GM23338 (cell line): Measurements from ENCODE around the gene FAF2. TPM values are rescaled to one million over a fixed set of nuclear protein-coding genes. Genes with fewer than 3 reads are reported as not detected.

Source experiments
- ATAC-seq: fragments of 200-7000 bp; cut with Tn5 transposase; 3 replicates; pipeline ENCODE4 v1.9.1; 2020
- DNase-seq: peaks from one replicate; pipeline ENCODE4 v3.0.0-alpha.2; 2015; ENCODE audit warnings: low spot score
- H2AFZ ChIP-seq: fragments of 200-600 bp; sonication (generic); 2 replicates; pipeline ENCODE4 v1.8.0; 2016; ENCODE audit warnings: antibody characterized with exemption, mild to moderate bottlenecking, moderate library complexity
- H3F3A ChIP-seq: fragments of 200-600 bp; sonication (generic); replicated peaks from 2 replicates; pipeline ENCODE4 v1.8.0; 2017; ENCODE audit warnings: antibody characterized with exemption, mixed run types, low read depth
- H3K27ac ChIP-seq: fragments of 200-600 bp; sonication (generic); 2 replicates; pipeline ENCODE4 v1.6.1; 2016; ENCODE audit warnings: low read depth
- H3K27me3 ChIP-seq: fragments of 200-600 bp; sonication (generic); 2 replicates; pipeline ENCODE4 v1.8.0; 2016; ENCODE audit warnings: mild to moderate bottlenecking, mixed run types, moderate library complexity; ENCODE audit not compliant: insufficient read depth
- H3K36me3 ChIP-seq: fragments of 200-600 bp; sonication (generic); 2 replicates; pipeline ENCODE4 v1.8.0; 2016; ENCODE audit warnings: mild to moderate bottlenecking; ENCODE audit not compliant: insufficient read depth
- H3K4me1 ChIP-seq: fragments of 200-600 bp; sonication (generic); 2 replicates; pipeline ENCODE4 v1.8.0; 2016; ENCODE audit warnings: mild to moderate bottlenecking, moderate library complexity; ENCODE audit not compliant: insufficient read depth
- H3K4me2 ChIP-seq: fragments of 200-600 bp; sonication (generic); 2 replicates; pipeline ENCODE4 v1.7.1; 2017; ENCODE audit warnings: mixed run types
- H3K4me3 ChIP-seq: fragments of 200-600 bp; sonication (generic); 2 replicates; pipeline ENCODE4 v1.6.1; 2016; ENCODE audit warnings: mixed run types
- H3K79me2 ChIP-seq: fragments of 200-600 bp; sonication (generic); replicated peaks from 2 replicates; pipeline ENCODE4 v1.8.0; 2017; ENCODE audit warnings: mild to moderate bottlenecking; ENCODE audit not compliant: insufficient read depth
- H3K9me2 ChIP-seq: fragments of 200-600 bp; sonication (generic); 2 replicates; pipeline ENCODE4 v1.8.0; 2017; ENCODE audit not compliant: insufficient read depth
- H4K20me1 ChIP-seq: fragments of 200-600 bp; sonication (generic); replicated peaks from 2 replicates; pipeline ENCODE4 v1.8.0; 2017; ENCODE audit warnings: mild to moderate bottlenecking; ENCODE audit not compliant: insufficient read depth
- H3K27ac Mint-ChIP-seq: 2 replicates; pipeline ENCODE4 v1.8.0; 2020; ENCODE audit warnings: inconsistent platforms, mild to moderate bottlenecking, moderate library complexity, mixed read lengths
- H3K27me3 Mint-ChIP-seq: 3 replicates; pipeline ENCODE4 v1.8.0; 2022; ENCODE audit warnings: low read depth, mild to moderate bottlenecking, moderate library complexity, mixed read lengths, inconsistent platforms; ENCODE audit not compliant: insufficient read depth, poor library complexity
- H3K36me3 Mint-ChIP-seq: 3 replicates; pipeline ENCODE4 v1.8.0; 2021; ENCODE audit warnings: low read depth, mild to moderate bottlenecking, inconsistent platforms, moderate library complexity, mixed read lengths
- H3K4me1 Mint-ChIP-seq: 3 replicates; pipeline ENCODE4 v1.8.0; 2020; ENCODE audit warnings: mild to moderate bottlenecking, inconsistent platforms, mixed read lengths
- H3K4me3 Mint-ChIP-seq: 3 replicates; pipeline ENCODE4 v1.8.0; 2021; ENCODE audit warnings: moderate library complexity, mild to moderate bottlenecking, inconsistent platforms, mixed read lengths
- H3K9me3 Mint-ChIP-seq: 3 replicates; pipeline ENCODE4 v1.8.0; 2020; ENCODE audit warnings: moderate library complexity, mild to moderate bottlenecking, inconsistent platforms, mixed read lengths
- CREB1 ChIP-seq: fragments of 250-450 bp; sonication (Bioruptor Pico); IDR thresholded peaks from 2 replicates; pipeline ENCODE4 v1.5.0; 2020; ENCODE audit warnings: low read depth, mild to moderate bottlenecking, moderate library complexity
- EZH2 ChIP-seq: fragments of 200-600 bp; sonication (generic); IDR thresholded peaks from one replicate; pipeline ENCODE4 v1.8.0; 2017; ENCODE audit warnings: antibody characterized with exemption, mild to moderate bottlenecking, low read depth; ENCODE audit not compliant: unreplicated experiment
- EZH2phosphoT487 ChIP-seq: fragments of 200-600 bp; sonication (generic); IDR thresholded peaks from one replicate; pipeline ENCODE4 v1.8.1; 2018; ENCODE audit warnings: antibody characterized with exemption; ENCODE audit not compliant: unreplicated experiment
- JUNB ChIP-seq: IDR thresholded peaks from one replicate; pipeline ENCODE4 v1.6.1; 2016; ENCODE audit warnings: antibody characterized with exemption; ENCODE audit not compliant: unreplicated experiment
- NANOG ChIP-seq: IDR thresholded peaks from 2 replicates; pipeline ENCODE4 v1.6.1; 2016; ENCODE audit warnings: antibody characterized with exemption, borderline replicate concordance
- POLR2AphosphoS5 ChIP-seq: IDR thresholded peaks from 2 replicates; pipeline ENCODE4 v1.6.1; 2016; ENCODE audit warnings: antibody characterized with exemption, low read depth
- REST ChIP-seq: IDR thresholded peaks from one replicate; pipeline ENCODE4 v1.6.1; 2018; ENCODE audit warnings: antibody characterized with exemption; ENCODE audit not compliant: unreplicated experiment
- STAT1 ChIP-seq: IDR thresholded peaks from one replicate; pipeline ENCODE4 v1.6.1; 2016; ENCODE audit warnings: antibody characterized with exemption; ENCODE audit not compliant: unreplicated experiment
- ZNF114 ChIP-seq: fragments of 250-450 bp; sonication (Bioruptor Pico); IDR thresholded peaks from 2 replicates; pipeline ENCODE4 v1.5.0; 2020; ENCODE audit warnings: mild to moderate bottlenecking, moderate library complexity
- ZNF331 ChIP-seq: fragments of 250-450 bp; sonication (Bioruptor Pico); IDR thresholded peaks from 2 replicates; pipeline ENCODE4 v1.5.0; 2020; ENCODE audit warnings: low read depth, mild to moderate bottlenecking, moderate library complexity
- polyA plus RNA-seq: library from polyadenylated mRNA; unstranded; fragments of >200 nt; fragmentation: Nextera tagmentation; extraction: Ambion mirVana; gene quantifications from 2 replicates; pipeline ENCODE4 v1.2.1, GENCODE V29; 2016
- total RNA-seq: library from RNA; depleted of rRNA; stranded (reverse); fragments of >200 nt; shearing (Covaris generic); gene quantifications from 2 replicates; pipeline ENCODE4 v1.2.3, GENCODE V29; 2014
- TF ChIP-seq, protein P1 (sequence below), 2 experiments: fragments of 200-600 bp in 1 of 2; sonication (generic) in 1 of 2; conservative IDR thresholded peaks; 2 replicates each; pipeline versions ENCODE4 v1.5.1 to v1.6.1; 2016 to 2017; ENCODE audit warnings: antibody characterized with exemption in 2 of 2, low read depth in 2 of 2, mild to moderate bottlenecking in 2 of 2, moderate library complexity in 1 of 2
- TF ChIP-seq, protein P2 (sequence below): IDR thresholded peaks from 2 replicates; pipeline ENCODE4 v1.6.1; 2016; ENCODE audit warnings: antibody characterized with exemption

The FAF2 gene
- total and polyA plus RNA-seq, 2 experiments from 2014 or later, result 32.8 to 37.6 TPM

DNA sequence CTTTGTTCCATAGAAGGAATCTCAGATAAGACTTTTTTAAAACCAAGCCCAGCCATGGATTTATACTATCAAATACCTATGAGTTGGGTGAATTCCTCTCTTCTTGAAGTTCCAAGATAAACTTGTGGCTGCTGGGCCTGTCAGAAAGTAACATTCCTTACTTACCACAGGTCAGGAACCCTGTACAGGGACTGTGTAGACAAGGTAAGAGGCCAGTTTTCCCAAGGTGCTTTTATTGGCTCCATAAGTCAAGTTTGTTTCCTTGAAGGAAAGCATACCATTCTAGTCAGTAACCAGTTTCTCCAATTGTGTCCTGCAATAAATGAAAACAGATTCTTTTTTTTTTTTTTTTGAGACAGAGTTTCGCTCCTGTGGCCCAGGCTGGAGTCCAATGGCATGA is 23.0 kb upstream of the FAF2 start (continued):
- TF ChIP-seq REST (no peak), EZH2 (no peak), ZNF114 (CRISPR knock-in tag) (no peak), JUNB (no peak), EZH2phosphoT487 (no peak), ZNF331 (CRISPR knock-in tag) (no peak), CREB1 (CRISPR knock-in tag) (no peak), STAT1 (no peak), NANOG (no peak)
- TF ChIP-seq, protein P1, sequence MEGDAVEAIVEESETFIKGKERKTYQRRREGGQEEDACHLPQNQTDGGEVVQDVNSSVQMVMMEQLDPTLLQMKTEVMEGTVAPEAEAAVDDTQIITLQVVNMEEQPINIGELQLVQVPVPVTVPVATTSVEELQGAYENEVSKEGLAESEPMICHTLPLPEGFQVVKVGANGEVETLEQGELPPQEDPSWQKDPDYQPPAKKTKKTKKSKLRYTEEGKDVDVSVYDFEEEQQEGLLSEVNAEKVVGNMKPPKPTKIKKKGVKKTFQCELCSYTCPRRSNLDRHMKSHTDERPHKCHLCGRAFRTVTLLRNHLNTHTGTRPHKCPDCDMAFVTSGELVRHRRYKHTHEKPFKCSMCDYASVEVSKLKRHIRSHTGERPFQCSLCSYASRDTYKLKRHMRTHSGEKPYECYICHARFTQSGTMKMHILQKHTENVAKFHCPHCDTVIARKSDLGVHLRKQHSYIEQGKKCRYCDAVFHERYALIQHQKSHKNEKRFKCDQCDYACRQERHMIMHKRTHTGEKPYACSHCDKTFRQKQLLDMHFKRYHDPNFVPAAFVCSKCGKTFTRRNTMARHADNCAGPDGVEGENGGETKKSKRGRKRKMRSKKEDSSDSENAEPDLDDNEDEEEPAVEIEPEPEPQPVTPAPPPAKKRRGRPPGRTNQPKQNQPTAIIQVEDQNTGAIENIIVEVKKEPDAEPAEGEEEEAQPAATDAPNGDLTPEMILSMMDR (conservative IDR thresholded peaks at IDR 0.05; ENCODE audit: low read depth in 2 of 2), result no peak

GRCh38 chr5:176425791-176426190 is 22.4 kb upstream of the FAF2 start:
- H3K9me3 Mint-ChIP-seq, result peaks cover 38% of the 10 kb centered on the region
- Histone ChIP-seq H4K20me1 (no peaks in the 10 kb centered on the region), H2AFZ (no peak overlapping the region), H3K4me3 (no peak overlapping the region), H3K9me2 (0 out of 2 replicates have a peak, but pooled peaks cover 3% of the 10 kb centered on the region), H3K4me2 (no peak overlapping the region), H3K27ac (no peak overlapping the region), H3F3A (no peaks in the 10 kb centered on the region), H3K27me3 (no peaks in the 10 kb centered on the region), H3K36me3 (0 out of 2 replicates have a peak, but pooled peaks cover under 1% of the 10 kb centered on the region), H3K79me2 (no peaks in the 10 kb centered on the region), H3K4me1 (no peaks in the 10 kb centered on the region)
- no peak for ATAC-seq
- DNase-seq, result no peak
- TF ChIP-seq, protein P2, sequence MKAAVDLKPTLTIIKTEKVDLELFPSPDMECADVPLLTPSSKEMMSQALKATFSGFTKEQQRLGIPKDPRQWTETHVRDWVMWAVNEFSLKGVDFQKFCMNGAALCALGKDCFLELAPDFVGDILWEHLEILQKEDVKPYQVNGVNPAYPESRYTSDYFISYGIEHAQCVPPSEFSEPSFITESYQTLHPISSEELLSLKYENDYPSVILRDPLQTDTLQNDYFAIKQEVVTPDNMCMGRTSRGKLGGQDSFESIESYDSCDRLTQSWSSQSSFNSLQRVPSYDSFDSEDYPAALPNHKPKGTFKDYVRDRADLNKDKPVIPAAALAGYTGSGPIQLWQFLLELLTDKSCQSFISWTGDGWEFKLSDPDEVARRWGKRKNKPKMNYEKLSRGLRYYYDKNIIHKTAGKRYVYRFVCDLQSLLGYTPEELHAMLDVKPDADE, result no peak
- TF ChIP-seq CREB1 (CRISPR knock-in tag) (no peak), ZNF331 (CRISPR knock-in tag) (no peak), REST (no peak), JUNB (no peak), POLR2AphosphoS5 (no peak), STAT1 (no peak)
- TF ChIP-seq, protein P1 (conservative IDR thresholded peaks at IDR 0.05; ENCODE audit: low read depth in 2 of 2), result no peak
- H3K27me3 Mint-ChIP-seq, result peaks cover 1% of the 10 kb centered on the region
- H3K4me1 Mint-ChIP-seq, result no peaks in the 10 kb centered on the region
- no peak overlapping the region for H3K27ac Mint-ChIP-seq
- H3K4me3 Mint-ChIP-seq, result no peak overlapping the region
- H3K36me3 Mint-ChIP-seq, result peaks cover 17% of the 10 kb centered on the region; the same call in 2 of the 3 replicates
